Urothelium cell line (cell line): Measurements from ENCODE around the gene MSMB.
"Not testable (repeated sequence)": the region's sequence is repeated elsewhere in the genome, so short reads cannot be mapped to it uniquely, and the experiment has no call there.

ENCODE experiments used
- DNase-seq: peaks from one replicate; pipeline ENCODE4 v3.0.0; 2011; ENCODE audit warnings: low spot score, mixed read lengths
- FAIRE-seq: peaks from 2 replicates; lab custom pipeline; 2011; peaks lifted over from hg19 to GRCh38; lab: Jason Lieb, UNC

Gene MSMB

GRCh38 chr10:46070749-46071148 is 24.7 kb upstream of the MSMB start:
- FAIRE-seq (no peak), DNase-seq (no peak)

- no peak for DNase-seq
- FAIRE-seq = no peak
These were observed 23.8 kb upstream of the MSMB start for GRCh38 chr10:46069771-46070463.

GRCh38 chr10:46068905-46069304 is 22.8 kb upstream of the MSMB start:
- no peak for FAIRE-seq
- no peak for DNase-seq

GRCh38 chr10:46068117-46068516 is 22.0 kb upstream of the MSMB start:
- FAIRE-seq (no peak), DNase-seq (no peak)

GRCh38 chr10:46064269-46064817 is 18.3 kb upstream of the MSMB start:
- no peak for FAIRE-seq

GRCh38 chr10:46062723-46063428 is 16.8 kb upstream of the MSMB start:
- no peak for DNase-seq

More at GRCh38 chr10:46064269-46064817, 18.3 kb upstream of the MSMB start:
- no peak for DNase-seq

GRCh38 chr10:46060706-46061105 is 14.6 kb upstream of the MSMB start:
- DNase-seq = no peak
- FAIRE-seq = no peak

More at GRCh38 chr10:46062723-46063428, 16.8 kb upstream of the MSMB start:
- no peak for FAIRE-seq

GRCh38 chr10:46057927-46058326 is 11.9 kb upstream of the MSMB start:
- FAIRE-seq, DNase-seq: not testable (repeated sequence)

GRCh38 chr10:46057038-46057437 is 11.0 kb upstream of the MSMB start:
- no peak for FAIRE-seq
- no peak for DNase-seq

- DNase-seq = no peak
- FAIRE-seq = no peak
These were observed 9.7 kb upstream of the MSMB start for GRCh38 chr10:46055771-46056170.

GRCh38 chr10:46053534-46054434 is 7.7 kb upstream of the MSMB start:
- no peak for DNase-seq
- no peak for FAIRE-seq

- DNase-seq = no peak
- FAIRE-seq = no peak
These were observed 6.8 kb upstream of the MSMB start for GRCh38 chr10:46052791-46053375.

- DNase-seq = no peak
- no peak for FAIRE-seq
These were observed 6.2 kb upstream of the MSMB start for GRCh38 chr10:46052057-46052790.

GRCh38 chr10:46050941-46051623 is 5.0 kb upstream of the MSMB start:
- no peak for FAIRE-seq

GRCh38 chr10:46049497-46049831 is 3.4 kb upstream of the MSMB start:
- DNase-seq, FAIRE-seq: not testable (repeated sequence)

More at GRCh38 chr10:46050941-46051623, 5.0 kb upstream of the MSMB start:
- no peak for DNase-seq

GRCh38 chr10:46048152-46048551 is 2.1 kb upstream of the MSMB start:
- DNase-seq (no peak), FAIRE-seq (no peak)

- no peak for DNase-seq
- FAIRE-seq = no peak
These were observed 3.5 kb downstream of the MSMB start for GRCh38 chr10:46042527-46042926.

- DNase-seq = no peak
These were observed 6.1 kb downstream of the MSMB start for GRCh38 chr10:46040004-46040403.

GRCh38 chr10:46037107-46037825 is 8.8 kb downstream of the MSMB start:
- FAIRE-seq = no peak
- no peak for DNase-seq

More at GRCh38 chr10:46040004-46040403, 6.1 kb downstream of the MSMB start:
- FAIRE-seq = no peak
